Measurements from ENCODE around the gene TPPP3. TPM values are rescaled to one million over a fixed set of nuclear protein-coding genes. Genes with fewer than 3 reads are reported as not detected.
A peak's percentile ranks its signal among the peaks of the same experiment; 100 is the strongest.

TPPP3 gene
- total and polyA plus RNA-seq, 4 donors = 34.2 to 115 (median 73.1) TPM

GRCh38 chr16:67399218-67399733, 6.0 kb upstream of the TPPP3 start:
- peaks cover 7% of the 10 kb centered on the region for H3K27me3 ChIP-seq (ENCODE audit: control insufficient read depth, insufficient read depth, low read length)
- peak overlapping the region; percentile 40 for H3K27ac ChIP-seq (ENCODE audit: low read depth, low read length)
- no peaks in the 10 kb centered on the region for H3K9me3 ChIP-seq (ENCODE audit: control insufficient read depth, insufficient read depth, low read length)
- DNase-seq (ENCODE audit: low read depth in 4 of 6, low spot score in 6 of 6) = peak in 2 of 6 donors; percentile 77 to 80
- H3K4me1 ChIP-seq (ENCODE audit: control insufficient read depth, insufficient read depth, low read length) = peaks cover 67% of the 10 kb centered on the region
- peaks cover 23% of the 10 kb centered on the region for H3K36me3 ChIP-seq (ENCODE audit: control insufficient read depth, insufficient read depth, low read length)
- no peak overlapping the region for H3K4me3 ChIP-seq (ENCODE audit: low read depth, low read length)
- 24% methylated on average over 42 of the region's 42 CpGs for WGBS (ENCODE audit: insufficient coverage)

DNA sequence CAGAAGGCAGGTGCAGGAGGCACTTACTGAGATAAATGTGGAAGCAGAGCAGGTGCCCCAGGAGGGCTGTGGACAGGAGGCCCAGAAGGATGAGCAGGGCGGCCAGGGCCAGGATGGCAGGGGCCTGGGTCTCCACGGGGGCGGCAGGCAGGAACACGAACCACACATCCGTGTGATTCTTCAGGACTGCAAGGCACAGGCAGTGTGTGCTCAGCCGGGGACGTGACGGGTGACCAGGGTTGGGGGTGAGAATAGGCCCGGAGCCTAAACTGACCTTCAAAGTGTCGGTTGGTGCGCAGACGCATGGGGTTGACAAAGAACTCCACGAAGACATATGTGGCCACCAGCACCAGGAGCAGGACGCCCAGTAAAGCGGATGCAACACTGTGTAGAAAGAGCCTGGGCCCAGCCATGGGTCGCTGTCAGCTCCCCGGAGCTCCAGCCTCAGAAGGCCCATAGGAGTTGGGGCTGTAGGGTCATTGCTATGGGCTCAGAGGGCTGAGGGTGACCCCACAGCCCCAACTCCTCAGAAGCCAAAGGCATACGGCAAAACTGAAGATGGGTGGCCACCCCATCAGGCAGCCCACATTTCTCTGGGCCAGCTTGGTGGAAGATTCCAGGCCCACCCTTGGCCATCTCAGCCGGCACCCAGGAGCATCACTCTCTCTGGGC, 5.4 kb upstream of the TPPP3 start:
- no peak overlapping the region for H3K27ac ChIP-seq (ENCODE audit: low read depth, low read length)
- WGBS (ENCODE audit: insufficient coverage) = 92% methylated on average over 18 of the region's 19 CpGs
- no peak overlapping the region for H3K4me3 ChIP-seq (ENCODE audit: low read depth, low read length)
- H3K27me3 ChIP-seq (ENCODE audit: control insufficient read depth, insufficient read depth, low read length) = peaks cover 10% of the 10 kb centered on the region
- no peak for DNase-seq (ENCODE audit: low read depth in 4 of 6, low spot score in 6 of 6)
- H3K9me3 ChIP-seq (ENCODE audit: control insufficient read depth, insufficient read depth, low read length) = no peaks in the 10 kb centered on the region
- peaks cover 17% of the 10 kb centered on the region for H3K36me3 ChIP-seq (ENCODE audit: control insufficient read depth, insufficient read depth, low read length)
- H3K4me1 ChIP-seq (ENCODE audit: control insufficient read depth, insufficient read depth, low read length) = peaks cover 71% of the 10 kb centered on the region

DNA sequence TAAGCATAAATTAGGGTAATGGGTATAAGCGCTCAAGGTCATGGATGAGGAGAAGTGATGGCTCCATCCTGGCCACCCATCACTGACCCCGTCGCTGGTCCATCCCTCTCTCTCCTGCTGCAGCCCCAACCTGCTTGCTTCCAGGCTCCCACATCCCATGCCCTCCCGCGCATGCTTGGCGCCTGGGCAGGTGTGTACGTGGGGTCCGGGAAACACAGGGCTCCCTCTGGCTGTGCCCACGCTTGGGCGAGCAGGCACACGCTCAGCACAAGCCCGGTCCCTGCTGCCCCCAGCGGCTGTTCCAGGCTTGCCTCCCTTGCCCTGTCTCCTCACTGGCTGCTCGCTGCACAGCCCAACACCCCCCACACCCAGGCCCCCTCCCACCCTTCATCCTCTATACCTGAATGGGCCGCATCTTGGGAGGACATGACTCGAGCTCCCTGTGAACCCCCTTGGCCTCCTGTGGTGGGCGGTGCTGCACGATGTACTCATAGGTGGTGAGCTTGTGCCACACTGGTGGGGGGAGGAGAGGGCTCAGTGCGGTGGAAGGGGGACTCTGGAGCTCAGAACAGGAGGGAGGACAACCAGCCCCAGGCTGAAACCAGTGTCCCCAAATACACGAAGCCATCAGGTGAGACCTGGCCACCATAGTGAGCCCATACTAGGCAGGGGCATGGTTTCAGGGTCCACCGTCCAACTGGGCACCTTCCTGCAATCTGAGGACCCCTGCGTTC, 4.7 kb upstream of the TPPP3 start:
- 84% methylated on average over 22 of the region's 22 CpGs for WGBS (ENCODE audit: insufficient coverage)
- H3K36me3 ChIP-seq (ENCODE audit: control insufficient read depth, insufficient read depth, low read length) = peaks cover 18% of the 10 kb centered on the region
- no peak for DNase-seq (ENCODE audit: low read depth in 4 of 6, low spot score in 6 of 6)
- H3K9me3 ChIP-seq (ENCODE audit: control insufficient read depth, insufficient read depth, low read length) = no peaks in the 10 kb centered on the region
- H3K27me3 ChIP-seq (ENCODE audit: control insufficient read depth, insufficient read depth, low read length) = peaks cover 10% of the 10 kb centered on the region
- no peak overlapping the region for H3K27ac ChIP-seq (ENCODE audit: low read depth, low read length)
- peaks cover 75% of the 10 kb centered on the region for H3K4me1 ChIP-seq (ENCODE audit: control insufficient read depth, insufficient read depth, low read length)
- H3K4me3 ChIP-seq (ENCODE audit: low read depth, low read length) = no peak overlapping the region

GRCh38 chr16:67397036-67397801, 3.9 kb upstream of the TPPP3 start:
- Histone ChIP-seq H3K4me1 (ENCODE audit: control insufficient read depth, insufficient read depth, low read length) (peaks cover 82% of the 10 kb centered on the region), H3K9me3 (ENCODE audit: control insufficient read depth, insufficient read depth, low read length) (no peaks in the 10 kb centered on the region), H3K4me3 (ENCODE audit: low read depth, low read length) (no peak overlapping the region), H3K27me3 (ENCODE audit: control insufficient read depth, insufficient read depth, low read length) (peaks cover 10% of the 10 kb centered on the region), H3K36me3 (ENCODE audit: control insufficient read depth, insufficient read depth, low read length) (peaks cover 22% of the 10 kb centered on the region), H3K27ac (ENCODE audit: low read depth, low read length) (peak overlapping the region; percentile 58)
- WGBS (ENCODE audit: insufficient coverage) = 66% methylated on average over 8 of the region's 15 CpGs
- DNase-seq (ENCODE audit: low read depth in 4 of 6, low spot score in 6 of 6) = peak in 1 of 6 donors; percentile 16

DNA sequence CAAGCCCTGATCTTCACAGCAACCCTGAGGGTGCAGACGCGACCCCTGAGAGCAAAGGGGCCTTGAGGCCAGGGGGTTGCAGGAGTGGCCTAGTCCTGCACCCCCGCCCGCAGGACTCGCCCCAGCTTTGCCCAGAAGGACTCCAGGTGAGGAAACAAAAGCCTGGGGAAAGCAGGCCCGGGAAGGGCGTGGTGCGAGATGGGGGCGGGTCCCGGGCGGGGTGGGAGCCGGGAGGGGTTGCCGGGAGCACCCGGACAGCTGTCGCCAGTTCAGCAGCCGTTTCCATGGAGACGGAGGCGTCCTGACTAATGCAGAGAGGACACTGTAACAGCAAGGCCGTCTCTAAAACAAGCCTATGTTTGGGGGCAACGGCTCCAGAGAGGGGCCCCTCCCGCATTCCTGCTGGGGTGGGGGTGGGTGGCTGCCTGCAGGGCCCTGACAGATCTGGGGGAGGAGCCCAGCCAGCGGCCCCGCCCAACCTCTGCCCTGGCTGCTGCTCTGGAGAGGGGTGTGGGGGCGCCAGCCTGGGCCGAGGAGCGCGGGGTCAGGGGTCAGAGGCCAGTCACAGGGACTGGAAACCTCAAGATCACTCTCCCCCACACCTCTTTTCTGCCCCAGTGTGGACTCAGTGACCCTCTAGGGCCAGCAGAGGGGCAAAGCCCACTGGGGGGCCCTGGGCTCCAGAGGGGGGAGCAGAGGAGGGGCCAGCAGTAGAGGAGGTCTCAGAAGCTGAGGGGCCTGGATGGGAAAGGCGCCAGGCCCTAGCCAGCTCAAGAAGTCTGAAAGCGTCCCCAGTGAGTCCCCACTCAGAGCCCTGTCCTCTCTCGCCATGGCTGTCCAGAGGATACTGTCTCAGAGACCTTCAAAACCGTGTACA, 3.1 kb upstream of the TPPP3 start:
- Histone ChIP-seq H3K27me3 (ENCODE audit: control insufficient read depth, insufficient read depth, low read length) (peaks cover 10% of the 10 kb centered on the region), H3K9me3 (ENCODE audit: control insufficient read depth, insufficient read depth, low read length) (no peaks in the 10 kb centered on the region), H3K4me3 (ENCODE audit: low read depth, low read length) (no peak overlapping the region), H3K27ac (ENCODE audit: low read depth, low read length) (peak overlapping the region; percentile 58), H3K4me1 (ENCODE audit: control insufficient read depth, insufficient read depth, low read length) (peaks cover 90% of the 10 kb centered on the region), H3K36me3 (ENCODE audit: control insufficient read depth, insufficient read depth, low read length) (peaks cover 25% of the 10 kb centered on the region)
- WGBS (ENCODE audit: insufficient coverage) = 19% methylated on average over 29 of the region's 31 CpGs
- DNase-seq (ENCODE audit: low read depth in 4 of 6, low spot score in 6 of 6) = peak in 3 of 6 donors; percentile 74 to 91 (median 90)

DNA sequence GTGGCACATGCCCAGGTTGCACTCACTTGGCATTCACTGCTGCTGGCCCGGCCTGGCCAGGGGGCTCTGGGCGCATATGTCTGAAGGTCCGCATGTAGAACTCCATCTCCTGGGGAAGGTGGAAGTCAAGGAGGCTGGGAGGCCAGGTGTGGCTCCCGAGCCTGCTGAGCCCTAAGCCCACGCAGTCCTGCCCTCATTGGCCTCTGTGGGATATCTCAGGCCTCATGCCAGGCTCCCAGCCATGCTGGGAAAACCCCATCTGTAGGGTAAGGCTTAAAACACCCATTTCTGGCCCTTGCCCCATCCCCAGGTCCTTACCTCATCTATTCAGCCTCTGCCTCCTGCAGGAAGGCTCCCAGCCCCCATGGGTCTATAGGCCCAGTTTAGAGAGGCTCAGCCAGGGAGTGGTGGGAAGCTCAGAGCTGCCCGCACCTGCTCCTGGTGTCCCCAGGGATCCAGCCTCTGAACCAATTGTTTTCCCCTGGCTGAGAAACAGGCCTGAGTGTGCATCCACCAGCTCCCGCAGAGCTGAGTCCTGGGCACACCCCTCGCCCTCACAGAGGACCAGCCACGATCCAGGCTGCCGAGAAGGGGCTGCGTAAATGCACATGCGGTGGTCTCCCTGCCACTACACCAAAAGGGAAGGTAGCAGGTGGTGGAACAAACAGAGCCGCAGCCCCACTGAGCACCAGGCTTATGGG, 2.3 kb upstream of the TPPP3 start:
- Histone ChIP-seq H3K27ac (ENCODE audit: low read depth, low read length) (peak overlapping the region; percentile 58), H3K27me3 (ENCODE audit: control insufficient read depth, insufficient read depth, low read length) (peaks cover 10% of the 10 kb centered on the region), H3K4me1 (ENCODE audit: control insufficient read depth, insufficient read depth, low read length) (peaks cover 98% of the 10 kb centered on the region), H3K4me3 (ENCODE audit: low read depth, low read length) (no peak overlapping the region), H3K9me3 (ENCODE audit: control insufficient read depth, insufficient read depth, low read length) (no peaks in the 10 kb centered on the region), H3K36me3 (ENCODE audit: control insufficient read depth, insufficient read depth, low read length) (peaks cover 26% of the 10 kb centered on the region)
- WGBS (ENCODE audit: insufficient coverage) = 75% methylated on average over 13 of the region's 13 CpGs
- DNase-seq (ENCODE audit: low read depth in 4 of 6, low spot score in 6 of 6) = peak in 1 of 6 donors; percentile 37

DNA sequence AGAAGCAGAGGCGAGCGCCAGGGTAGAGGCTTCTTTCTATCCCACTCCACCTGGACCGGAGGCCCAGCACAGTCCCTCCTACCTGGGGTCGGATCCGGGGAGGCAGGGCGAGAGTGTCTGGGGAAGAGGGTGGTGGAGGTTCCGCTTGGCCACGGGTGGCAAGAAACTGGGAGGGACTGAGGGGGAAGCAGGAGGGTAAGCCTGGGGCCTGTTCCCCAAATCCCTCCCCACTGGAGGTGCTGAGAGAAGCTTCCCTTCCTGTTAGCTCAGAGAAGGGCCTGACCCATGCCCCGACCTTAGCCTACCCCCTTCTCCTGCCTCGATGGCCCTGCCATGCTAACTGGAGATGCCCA, 1.8 kb upstream of the TPPP3 start:
- H3K27ac ChIP-seq (ENCODE audit: low read depth, low read length) = peak overlapping the region; percentile 25
- H3K27me3 ChIP-seq (ENCODE audit: control insufficient read depth, insufficient read depth, low read length) = peaks cover 10% of the 10 kb centered on the region
- no peaks in the 10 kb centered on the region for H3K9me3 ChIP-seq (ENCODE audit: control insufficient read depth, insufficient read depth, low read length)
- peaks cover 24% of the 10 kb centered on the region for H3K36me3 ChIP-seq (ENCODE audit: control insufficient read depth, insufficient read depth, low read length)
- WGBS (ENCODE audit: insufficient coverage) = 76% methylated on average over 2 of the region's 10 CpGs
- peaks cover 98% of the 10 kb centered on the region for H3K4me1 ChIP-seq (ENCODE audit: control insufficient read depth, insufficient read depth, low read length)
- no peak for DNase-seq (ENCODE audit: low read depth in 4 of 6, low spot score in 6 of 6)
- H3K4me3 ChIP-seq (ENCODE audit: low read depth, low read length) = no peak overlapping the region

GRCh38 chr16:67394155-67395104, 1.1 kb upstream of the TPPP3 start:
- Histone ChIP-seq H3K4me3 (ENCODE audit: low read depth, low read length) (peak overlapping the region; percentile 71), H3K36me3 (ENCODE audit: control insufficient read depth, insufficient read depth, low read length) (peaks cover 27% of the 10 kb centered on the region), H3K4me1 (ENCODE audit: control insufficient read depth, insufficient read depth, low read length) (peaks cover 98% of the 10 kb centered on the region), H3K27me3 (ENCODE audit: control insufficient read depth, insufficient read depth, low read length) (peaks cover 10% of the 10 kb centered on the region), H3K9me3 (ENCODE audit: control insufficient read depth, insufficient read depth, low read length) (no peaks in the 10 kb centered on the region), H3K27ac (ENCODE audit: low read depth, low read length) (peak overlapping the region; percentile 88)
- DNase-seq (ENCODE audit: low read depth in 4 of 6, low spot score in 6 of 6) = peak in 1 of 6 donors; percentile 27
- 37% methylated on average over 84 of the region's 88 CpGs for WGBS (ENCODE audit: insufficient coverage)

Measured in spinal cord (tissue), 10 donors.